GM12872 (cell line): ENCODE data around the gene SYTL3.

ENCODE experiments used
- CTCF ChIP-seq: IDR thresholded peaks from 3 replicates; pipeline ENCODE4 v1.5.1; 2011; ENCODE audit warnings: low read depth, mild to moderate bottlenecking, low read length, moderate library complexity; ENCODE audit not compliant: insufficient read depth

Gene SYTL3

GRCh38 chr6:158708239-158708638 lies 58.4 kb downstream of the SYTL3 start:
- TF ChIP-seq CTCF, result no peak

GRCh38 chr6:158709809-158710208 lies 60.0 kb downstream of the SYTL3 start:
- no peak for TF ChIP-seq CTCF

GRCh38 chr6:158711264-158711663 lies 61.4 kb downstream of the SYTL3 start:
- no peak for TF ChIP-seq CTCF

GRCh38 chr6:158713469-158713868 lies 63.6 kb downstream of the SYTL3 start:
- no peak for TF ChIP-seq CTCF

- TF ChIP-seq CTCF, result no peak
These were observed 64.9 kb downstream of the SYTL3 start for GRCh38 chr6:158714706-158715105.

- no peak for TF ChIP-seq CTCF
These were observed 65.8 kb downstream of the SYTL3 start for GRCh38 chr6:158715330-158716311.

GRCh38 chr6:158717341-158718330 lies 67.8 kb downstream of the SYTL3 start:
- TF ChIP-seq CTCF, result no peak
